Measurements from ENCODE around the gene BLTP2. TPM values are rescaled to one million over a fixed set of nuclear protein-coding genes. Genes with fewer than 3 reads are reported as not detected.

Gene BLTP2
- total and polyA plus RNA-seq, 2 of the 13 experiments (the other 11 are each of a cell fraction or from before 2014, with no cell fraction given) = 66.7 to 80.9 TPM

DNA sequence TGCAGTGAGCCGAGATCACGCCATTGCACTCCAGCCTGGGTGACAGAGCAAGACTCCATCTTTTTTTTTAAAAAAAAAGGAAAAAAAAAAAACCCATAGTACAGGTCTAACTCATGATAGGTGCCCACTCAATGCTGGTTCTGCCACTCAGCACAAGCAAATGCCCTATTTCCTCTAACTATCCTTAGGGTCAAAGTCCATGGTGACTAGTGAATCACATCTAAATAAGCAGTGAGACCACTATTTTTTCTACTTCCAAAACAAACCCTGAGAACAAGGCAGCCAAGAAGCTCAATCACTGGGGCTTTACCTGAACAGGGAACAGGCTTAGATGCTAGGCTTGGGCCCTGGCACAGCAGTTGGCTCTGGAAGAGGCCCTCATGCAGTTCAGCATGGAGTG is 3.4 kb downstream of the BLTP2 start (continued):
- TF ChIP-seq, protein P1, sequence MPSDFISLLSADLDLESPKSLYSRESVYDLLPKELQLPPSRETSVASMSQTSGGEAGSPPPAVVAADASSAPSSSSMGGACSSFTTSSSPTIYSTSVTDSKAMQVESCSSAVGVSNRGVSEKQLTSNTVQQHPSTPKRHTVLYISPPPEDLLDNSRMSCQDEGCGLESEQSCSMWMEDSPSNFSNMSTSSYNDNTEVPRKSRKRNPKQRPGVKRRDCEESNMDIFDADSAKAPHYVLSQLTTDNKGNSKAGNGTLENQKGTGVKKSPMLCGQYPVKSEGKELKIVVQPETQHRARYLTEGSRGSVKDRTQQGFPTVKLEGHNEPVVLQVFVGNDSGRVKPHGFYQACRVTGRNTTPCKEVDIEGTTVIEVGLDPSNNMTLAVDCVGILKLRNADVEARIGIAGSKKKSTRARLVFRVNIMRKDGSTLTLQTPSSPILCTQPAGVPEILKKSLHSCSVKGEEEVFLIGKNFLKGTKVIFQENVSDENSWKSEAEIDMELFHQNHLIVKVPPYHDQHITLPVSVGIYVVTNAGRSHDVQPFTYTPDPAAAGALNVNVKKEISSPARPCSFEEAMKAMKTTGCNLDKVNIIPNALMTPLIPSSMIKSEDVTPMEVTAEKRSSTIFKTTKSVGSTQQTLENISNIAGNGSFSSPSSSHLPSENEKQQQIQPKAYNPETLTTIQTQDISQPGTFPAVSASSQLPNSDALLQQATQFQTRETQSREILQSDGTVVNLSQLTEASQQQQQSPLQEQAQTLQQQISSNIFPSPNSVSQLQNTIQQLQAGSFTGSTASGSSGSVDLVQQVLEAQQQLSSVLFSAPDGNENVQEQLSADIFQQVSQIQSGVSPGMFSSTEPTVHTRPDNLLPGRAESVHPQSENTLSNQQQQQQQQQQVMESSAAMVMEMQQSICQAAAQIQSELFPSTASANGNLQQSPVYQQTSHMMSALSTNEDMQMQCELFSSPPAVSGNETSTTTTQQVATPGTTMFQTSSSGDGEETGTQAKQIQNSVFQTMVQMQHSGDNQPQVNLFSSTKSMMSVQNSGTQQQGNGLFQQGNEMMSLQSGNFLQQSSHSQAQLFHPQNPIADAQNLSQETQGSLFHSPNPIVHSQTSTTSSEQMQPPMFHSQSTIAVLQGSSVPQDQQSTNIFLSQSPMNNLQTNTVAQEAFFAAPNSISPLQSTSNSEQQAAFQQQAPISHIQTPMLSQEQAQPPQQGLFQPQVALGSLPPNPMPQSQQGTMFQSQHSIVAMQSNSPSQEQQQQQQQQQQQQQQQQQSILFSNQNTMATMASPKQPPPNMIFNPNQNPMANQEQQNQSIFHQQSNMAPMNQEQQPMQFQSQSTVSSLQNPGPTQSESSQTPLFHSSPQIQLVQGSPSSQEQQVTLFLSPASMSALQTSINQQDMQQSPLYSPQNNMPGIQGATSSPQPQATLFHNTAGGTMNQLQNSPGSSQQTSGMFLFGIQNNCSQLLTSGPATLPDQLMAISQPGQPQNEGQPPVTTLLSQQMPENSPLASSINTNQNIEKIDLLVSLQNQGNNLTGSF (CRISPR knock-in tag; IDR thresholded peaks at IDR 0.05) = no peak
- TF ChIP-seq, protein P2, sequence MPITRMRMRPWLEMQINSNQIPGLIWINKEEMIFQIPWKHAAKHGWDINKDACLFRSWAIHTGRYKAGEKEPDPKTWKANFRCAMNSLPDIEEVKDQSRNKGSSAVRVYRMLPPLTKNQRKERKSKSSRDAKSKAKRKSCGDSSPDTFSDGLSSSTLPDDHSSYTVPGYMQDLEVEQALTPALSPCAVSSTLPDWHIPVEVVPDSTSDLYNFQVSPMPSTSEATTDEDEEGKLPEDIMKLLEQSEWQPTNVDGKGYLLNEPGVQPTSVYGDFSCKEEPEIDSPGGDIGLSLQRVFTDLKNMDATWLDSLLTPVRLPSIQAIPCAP (CRISPR knock-in tag; IDR thresholded peaks at IDR 0.05; ENCODE audit: low read depth) = no peak
- TF ChIP-seq, protein P3, sequence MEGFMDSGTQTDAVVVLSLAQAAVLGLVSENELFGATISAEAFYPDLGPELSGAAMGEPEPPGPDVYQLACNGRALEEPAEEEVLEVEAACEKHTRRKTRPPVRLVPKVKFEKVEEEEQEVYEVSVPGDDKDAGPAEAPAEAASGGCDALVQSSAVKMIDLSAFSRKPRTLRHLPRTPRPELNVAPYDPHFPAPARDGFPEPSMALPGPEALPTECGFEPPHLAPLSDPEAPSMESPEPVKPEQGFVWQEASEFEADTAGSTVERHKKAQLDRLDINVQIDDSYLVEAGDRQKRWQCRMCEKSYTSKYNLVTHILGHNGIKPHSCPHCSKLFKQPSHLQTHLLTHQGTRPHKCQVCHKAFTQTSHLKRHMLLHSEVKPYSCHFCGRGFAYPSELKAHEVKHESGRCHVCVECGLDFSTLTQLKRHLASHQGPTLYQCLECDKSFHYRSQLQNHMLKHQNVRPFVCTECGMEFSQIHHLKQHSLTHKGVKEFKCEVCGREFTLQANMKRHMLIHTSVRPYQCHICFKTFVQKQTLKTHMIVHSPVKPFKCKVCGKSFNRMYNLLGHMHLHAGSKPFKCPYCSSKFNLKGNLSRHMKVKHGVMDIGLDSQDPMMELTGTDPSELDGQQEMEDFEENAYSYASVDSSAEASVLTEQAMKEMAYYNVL (CRISPR knock-in tag; IDR thresholded peaks at IDR 0.05; ENCODE audit: borderline replicate concordance) = no peak
- TF ChIP-seq ZSCAN9 (CRISPR knock-in tag; IDR thresholded peaks at IDR 0.05; ENCODE audit: borderline replicate concordance) = no peak
- no peak for TF ChIP-seq ZNF577 (CRISPR knock-in tag; IDR thresholded peaks at IDR 0.05; ENCODE audit: borderline replicate concordance, low read depth)
- no peak for TF ChIP-seq ZNF20 (CRISPR knock-in tag; IDR thresholded peaks at IDR 0.05)
- TF ChIP-seq ZBTB38 (CRISPR knock-in tag; IDR thresholded peaks at IDR 0.05) = no peak
- no peak for TF ChIP-seq FOXC1 (CRISPR knock-in tag; IDR thresholded peaks at IDR 0.05; ENCODE audit: borderline replicate concordance)
- TF ChIP-seq, protein P4, sequence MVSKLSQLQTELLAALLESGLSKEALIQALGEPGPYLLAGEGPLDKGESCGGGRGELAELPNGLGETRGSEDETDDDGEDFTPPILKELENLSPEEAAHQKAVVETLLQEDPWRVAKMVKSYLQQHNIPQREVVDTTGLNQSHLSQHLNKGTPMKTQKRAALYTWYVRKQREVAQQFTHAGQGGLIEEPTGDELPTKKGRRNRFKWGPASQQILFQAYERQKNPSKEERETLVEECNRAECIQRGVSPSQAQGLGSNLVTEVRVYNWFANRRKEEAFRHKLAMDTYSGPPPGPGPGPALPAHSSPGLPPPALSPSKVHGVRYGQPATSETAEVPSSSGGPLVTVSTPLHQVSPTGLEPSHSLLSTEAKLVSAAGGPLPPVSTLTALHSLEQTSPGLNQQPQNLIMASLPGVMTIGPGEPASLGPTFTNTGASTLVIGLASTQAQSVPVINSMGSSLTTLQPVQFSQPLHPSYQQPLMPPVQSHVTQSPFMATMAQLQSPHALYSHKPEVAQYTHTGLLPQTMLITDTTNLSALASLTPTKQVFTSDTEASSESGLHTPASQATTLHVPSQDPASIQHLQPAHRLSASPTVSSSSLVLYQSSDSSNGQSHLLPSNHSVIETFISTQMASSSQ (IDR thresholded peaks at IDR 0.05; ENCODE audit: low read depth) = no peak
- TF ChIP-seq, protein P4 (CRISPR knock-in tag; IDR thresholded peaks at IDR 0.05; ENCODE audit: borderline replicate concordance) = no peak
- no peak for TF ChIP-seq SRSF9 (IDR thresholded peaks at IDR 0.05; ENCODE audit: borderline replicate concordance, insufficient read depth, low read depth, low read length, poor library complexity, severe bottlenecking)
- peak; percentile 23; the same call in 1 of the 2 replicates for TF ChIP-seq SAP130 (CRISPR knock-in tag; IDR thresholded peaks at IDR 0.05; ENCODE audit: low read depth)
- TF ChIP-seq MEIS2 (CRISPR knock-in tag; IDR thresholded peaks at IDR 0.05) = no peak
- 0 out of 2 replicates have a peak, but pooled peaks have one; percentile 23 for TF ChIP-seq GATAD2A (CRISPR knock-in tag; IDR thresholded peaks at IDR 0.05)
